GM21515 (cell line): ENCODE data around the gene BASP1.
"Not testable (repeated sequence)": the region's sequence is repeated elsewhere in the genome, so short reads cannot be mapped to it uniquely, and the experiment has no call there.

Experiments used
- ATAC-seq: cut with Tn5 transposase; IDR thresholded peaks from one replicate; pipeline ENCODE4 v1.9.1; 2021; ENCODE audit not compliant: unreplicated experiment

BASP1 gene

DNA sequence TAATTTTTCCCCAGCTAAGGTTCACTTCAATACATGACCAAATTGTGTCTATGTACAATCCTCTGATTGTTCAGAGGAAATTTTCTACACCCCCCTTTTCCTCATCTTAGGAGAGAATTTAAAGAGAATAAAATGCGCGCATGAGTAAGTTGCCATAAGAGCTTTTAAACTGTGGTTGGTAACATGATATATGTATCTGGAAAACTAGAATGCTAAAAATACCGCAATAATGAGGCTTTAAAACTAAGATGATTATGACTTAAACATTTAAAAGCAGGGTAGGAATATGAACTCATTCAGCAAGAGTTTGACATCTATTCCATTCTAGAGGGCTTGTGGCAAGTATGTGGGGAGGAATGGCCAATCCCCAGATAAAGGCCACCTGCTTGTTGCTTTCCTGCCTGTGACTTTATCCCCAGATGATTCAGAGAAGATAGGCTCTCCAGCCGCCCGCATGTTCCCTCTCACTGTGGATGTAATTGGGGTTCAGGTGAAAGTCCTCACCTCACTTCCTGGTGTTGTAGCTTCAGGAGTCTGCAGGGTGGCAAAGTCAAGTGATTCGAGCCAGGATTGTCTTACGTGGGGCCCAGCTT lies 26.5 kb upstream of the BASP1 start:
- no peak for ATAC-seq

DNA sequence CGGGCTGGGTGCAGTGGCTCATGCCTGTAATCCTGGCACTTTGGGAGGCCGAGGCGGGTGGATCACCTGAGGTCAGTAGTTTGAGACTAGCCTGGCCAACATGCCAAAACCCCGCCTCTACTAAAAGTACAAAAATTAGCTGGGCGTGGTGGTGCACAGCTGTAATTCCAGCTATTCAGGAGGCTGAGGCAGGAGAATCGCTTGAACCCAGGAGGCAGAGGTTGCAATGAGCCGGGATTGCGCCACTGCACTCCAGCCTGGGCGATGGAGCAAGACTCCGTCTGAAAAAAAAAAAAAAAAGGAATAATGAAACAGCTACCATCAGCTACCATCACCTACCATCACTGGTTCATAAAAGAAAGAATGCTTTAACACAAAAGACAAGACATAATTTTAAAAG lies 25.9 kb upstream of the BASP1 start:
- ATAC-seq, result not testable (repeated sequence)

DNA sequence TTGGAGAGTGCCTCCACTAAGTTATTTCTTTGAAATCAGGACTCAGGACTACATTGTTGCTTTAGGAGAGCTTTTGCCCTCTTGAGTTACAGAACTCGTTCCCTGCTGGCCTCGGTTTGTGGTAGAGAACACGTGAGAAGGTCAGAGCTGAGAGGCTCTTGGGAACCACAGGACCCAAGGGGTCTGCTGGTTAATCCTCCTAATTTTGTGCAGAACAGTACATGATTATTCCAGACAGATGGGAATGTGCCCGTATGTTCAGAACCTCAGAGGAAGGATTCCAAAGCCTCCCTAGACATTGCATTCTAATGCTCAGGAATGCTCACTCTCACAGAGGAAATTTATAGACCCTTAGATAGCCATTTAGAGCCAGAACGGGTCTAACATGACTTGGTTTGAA lies 25.2 kb upstream of the BASP1 start:
- ATAC-seq, result no peak

DNA sequence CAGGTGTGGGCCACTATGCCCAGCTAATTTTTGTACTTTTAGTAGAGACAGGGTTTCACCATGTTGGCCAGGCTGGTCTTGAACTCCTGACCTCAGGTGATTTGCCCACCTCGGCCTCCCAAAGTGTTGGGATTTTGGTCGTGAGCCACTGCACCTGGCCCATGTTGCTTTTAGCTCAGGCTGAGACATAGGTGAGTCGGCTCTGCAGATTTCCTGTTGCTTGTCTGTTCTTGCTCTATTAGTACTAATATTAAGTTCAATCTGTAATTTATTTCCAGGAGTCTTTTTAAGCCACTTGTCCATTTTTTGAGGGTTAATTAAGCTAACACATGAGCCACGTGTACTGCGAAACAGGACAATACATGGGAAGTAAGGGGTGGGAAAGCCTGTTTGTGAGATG lies 21.4 kb upstream of the BASP1 start:
- no peak for ATAC-seq

DNA sequence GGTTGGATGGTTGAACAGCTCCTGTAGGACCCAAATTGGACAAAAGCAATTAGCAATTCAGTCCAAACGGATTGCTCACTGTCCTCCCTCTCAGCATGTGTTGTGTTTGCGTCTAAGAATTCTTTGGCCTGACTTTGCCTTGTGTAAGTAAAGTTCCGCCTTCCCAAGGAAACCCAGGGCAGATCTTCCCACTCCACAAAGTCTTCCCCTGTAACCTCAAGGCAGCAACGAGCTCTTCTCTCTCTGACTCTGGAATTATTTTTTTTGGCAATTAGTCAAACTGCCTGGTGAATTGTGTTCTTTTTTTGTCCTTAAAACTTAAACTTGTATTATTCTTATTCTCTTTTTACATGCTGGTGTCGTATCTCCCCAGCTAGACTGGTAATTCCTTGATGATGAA lies 20.7 kb upstream of the BASP1 start:
- ATAC-seq, result no peak

DNA sequence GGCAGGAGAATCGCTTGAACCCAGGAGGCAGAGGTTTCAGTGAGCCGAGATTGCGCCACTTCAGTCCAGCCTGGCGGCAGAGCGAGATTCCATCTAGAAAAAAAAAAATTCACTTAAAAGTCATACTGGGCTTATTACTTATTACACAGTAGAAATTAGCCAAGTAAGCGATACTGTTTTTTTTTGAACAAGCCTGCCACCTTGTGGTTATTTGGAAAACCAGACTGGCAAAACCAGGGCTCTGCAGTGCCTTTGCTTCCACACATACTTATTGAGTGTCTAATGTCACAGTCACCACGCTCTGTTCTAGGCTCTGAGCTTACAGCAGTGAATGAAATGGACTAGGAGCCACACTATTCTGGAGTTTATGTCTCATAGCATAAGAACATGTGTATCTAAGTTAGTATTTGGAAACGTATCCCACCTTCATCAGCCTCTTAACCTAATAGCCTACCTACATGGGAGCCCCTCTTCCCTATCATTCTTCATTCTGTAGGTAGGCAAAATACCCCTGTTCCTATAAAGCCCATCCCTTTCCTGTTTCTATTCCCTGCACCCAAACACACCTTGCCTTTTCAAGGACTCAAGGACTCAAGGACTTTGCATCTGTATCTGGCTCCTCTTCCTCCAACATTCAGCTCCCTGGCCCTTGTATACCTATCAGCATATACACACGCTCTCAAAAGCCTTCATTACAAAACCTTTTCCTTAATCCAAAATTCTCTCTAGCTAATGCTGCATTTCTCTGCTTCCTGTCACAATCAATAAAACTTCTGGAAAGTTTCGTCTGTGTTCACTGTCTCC lies 13.9 kb upstream of the BASP1 start:
- peak; percentile 79 for ATAC-seq

DNA sequence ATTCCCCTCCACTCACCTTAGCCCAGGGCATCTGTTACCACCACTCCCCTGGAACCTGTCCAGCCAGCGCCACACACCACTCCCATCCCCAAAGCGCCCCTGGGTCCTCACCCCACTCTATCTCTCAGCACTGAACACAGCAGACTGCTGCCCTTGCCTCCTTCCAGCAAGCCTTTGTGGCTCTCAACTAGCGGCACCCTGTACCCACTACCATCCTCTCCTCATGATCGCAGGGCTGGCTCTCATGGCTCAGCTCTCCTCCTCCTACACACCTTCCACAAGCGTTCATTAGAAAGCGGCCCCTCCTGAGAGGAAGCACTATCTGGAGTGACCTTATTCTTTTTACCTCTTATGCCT lies 13.3 kb upstream of the BASP1 start:
- ATAC-seq, result no peak

DNA sequence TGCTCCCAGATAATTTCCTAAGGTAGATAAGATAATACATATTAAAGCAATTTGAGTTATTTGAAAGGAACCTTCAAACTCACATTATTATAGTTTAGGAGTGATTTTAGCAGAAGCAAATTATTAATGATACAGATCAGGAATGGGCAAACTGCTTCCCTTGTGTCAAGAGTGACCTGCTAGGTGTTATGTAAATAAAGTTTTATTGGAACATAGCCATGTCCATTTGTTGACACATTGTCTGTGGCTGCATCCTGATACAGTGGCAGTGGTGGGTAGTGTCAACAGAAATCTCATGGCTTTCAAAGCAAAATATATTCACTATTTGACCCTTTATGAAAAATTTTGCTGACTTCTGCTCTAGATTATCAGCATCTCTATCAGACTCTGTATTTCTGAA lies 11.4 kb upstream of the BASP1 start:
- ATAC-seq, result no peak

DNA sequence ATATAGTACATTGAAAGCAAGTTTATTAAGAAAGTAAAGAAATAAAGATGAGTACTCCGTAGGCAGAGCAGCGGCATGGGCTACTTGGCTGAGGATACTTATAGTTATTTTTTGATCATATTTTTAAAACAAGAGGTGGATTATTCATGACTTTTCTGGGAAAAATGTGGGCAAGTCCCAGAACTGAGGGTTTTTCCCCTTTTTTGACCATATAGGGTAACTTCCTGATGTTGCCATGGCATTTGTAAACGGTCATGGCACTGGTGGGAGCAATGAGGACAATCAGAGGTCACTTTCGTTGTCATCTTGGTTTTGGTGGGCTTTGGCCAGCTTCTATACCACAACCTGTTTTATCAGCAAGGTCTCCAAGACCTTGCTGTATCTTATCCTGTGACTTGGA lies 5.2 kb upstream of the BASP1 start:
- ATAC-seq, result no peak

DNA sequence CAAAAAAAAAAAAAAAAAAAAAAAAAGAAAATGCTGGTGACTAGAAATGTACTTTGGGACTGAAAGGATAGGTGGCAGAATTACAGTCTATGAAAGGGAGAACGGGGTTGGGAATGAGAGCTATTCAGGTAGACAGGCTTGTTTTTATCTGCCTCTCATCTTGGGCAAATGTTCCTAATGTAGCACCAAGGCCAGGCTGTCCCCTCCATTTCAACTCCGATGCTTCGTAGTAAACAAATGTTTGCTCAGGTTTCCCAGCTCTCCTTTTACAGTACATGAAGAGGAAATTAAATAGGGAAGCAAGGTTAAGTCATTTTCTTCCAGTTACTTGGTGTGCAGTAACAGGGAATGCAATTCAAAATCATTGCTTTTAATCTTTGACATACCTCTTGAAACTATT lies 4.4 kb upstream of the BASP1 start:
- ATAC-seq, result no peak

DNA sequence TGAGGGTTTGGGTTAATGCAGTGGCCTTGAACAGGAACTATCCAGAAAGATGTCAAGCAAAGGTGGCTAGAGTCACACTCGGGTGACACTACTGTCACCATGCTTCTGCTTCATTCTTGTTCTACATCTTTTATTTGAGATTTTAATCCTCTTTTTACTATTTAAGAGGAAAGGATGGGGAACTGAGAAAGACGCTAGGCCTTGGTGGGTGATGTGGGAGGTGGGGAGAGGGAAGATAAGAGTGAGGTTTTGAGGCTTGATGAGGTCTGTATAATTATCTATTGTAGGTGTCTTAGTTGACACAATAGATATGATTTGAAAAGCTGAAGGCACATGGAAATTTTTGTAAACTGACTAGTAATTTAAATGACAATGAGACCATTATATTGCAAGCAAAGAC lies 3.5 kb upstream of the BASP1 start:
- ATAC-seq, result no peak

DNA sequence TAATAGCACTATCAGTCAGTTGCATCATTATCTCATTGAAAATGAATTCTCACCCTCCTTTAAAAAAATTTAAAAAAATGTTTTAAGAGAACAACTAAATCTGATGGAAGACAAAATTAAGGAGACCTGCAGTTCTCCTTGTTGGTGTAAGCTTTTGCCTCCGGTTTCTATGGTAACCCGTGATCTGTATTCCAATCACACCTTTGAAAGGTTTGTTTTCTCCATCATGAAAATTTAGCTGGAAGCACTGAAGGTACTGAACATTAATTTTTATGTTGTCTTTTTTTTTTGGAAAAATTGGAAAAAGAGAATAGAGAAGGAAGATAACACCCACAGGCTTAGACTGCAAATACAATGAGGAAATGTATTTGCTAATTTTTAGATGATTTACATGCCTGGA lies 2.5 kb upstream of the BASP1 start:
- no peak for ATAC-seq

DNA sequence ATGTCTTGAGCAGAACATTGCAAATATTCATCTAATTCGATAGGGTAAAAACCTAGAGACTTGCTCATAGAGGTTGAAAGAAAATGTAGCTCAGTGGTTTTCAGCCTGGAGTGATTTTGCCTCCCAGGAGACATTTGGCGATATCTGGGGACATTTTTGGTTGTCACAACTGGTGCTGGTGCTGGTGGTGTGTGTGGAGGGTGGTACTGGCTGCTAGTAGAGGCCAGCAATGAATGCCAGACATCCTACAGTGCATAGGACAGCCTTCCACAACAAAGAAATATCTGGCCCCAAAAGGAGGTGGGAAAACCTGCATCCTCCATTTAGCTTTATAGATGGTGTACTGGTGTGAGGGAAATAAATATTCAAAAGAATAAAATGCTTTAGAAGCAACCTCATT lies 2.1 kb upstream of the BASP1 start:
- no peak for ATAC-seq

DNA sequence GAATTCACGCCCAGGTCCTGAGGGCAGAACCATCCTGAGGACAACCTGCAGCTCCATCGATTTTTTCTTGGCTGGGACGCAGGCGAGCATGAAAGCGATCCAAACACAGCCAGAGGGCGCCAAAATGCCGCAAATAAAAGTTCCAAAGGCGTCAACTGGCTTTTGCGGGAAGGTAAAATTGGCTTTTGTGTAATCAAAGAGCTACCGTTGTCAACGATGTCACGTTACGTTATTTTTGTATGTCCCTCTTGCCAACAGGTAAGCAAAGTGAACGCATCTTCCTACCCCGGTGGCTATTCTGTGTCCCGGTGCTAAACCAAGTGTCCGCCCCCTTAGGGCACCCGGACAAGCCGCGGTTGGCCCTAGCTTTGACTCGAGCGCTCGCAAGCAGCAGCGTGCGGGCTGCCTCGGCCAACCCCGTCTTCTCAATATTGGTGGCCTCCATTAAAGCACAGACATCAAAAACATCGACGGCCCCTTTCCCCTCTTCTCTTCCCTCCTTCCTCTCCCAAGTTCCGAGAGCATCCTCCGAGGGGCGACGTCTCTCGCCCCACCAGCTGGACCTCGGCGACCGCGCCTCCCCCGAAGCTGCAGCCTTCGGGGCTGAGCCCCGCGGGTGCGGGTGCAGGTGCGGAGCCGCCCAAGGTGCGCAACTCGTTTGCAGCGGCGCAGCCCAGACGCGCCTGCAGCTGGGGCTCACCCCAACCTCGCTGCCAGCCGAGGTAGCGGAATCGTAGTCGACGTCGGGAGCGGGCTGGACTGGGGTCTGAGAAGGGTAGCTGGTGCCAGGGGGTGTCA lies 1.1 kb upstream of the BASP1 start:
- ATAC-seq, result peak; percentile 39

DNA sequence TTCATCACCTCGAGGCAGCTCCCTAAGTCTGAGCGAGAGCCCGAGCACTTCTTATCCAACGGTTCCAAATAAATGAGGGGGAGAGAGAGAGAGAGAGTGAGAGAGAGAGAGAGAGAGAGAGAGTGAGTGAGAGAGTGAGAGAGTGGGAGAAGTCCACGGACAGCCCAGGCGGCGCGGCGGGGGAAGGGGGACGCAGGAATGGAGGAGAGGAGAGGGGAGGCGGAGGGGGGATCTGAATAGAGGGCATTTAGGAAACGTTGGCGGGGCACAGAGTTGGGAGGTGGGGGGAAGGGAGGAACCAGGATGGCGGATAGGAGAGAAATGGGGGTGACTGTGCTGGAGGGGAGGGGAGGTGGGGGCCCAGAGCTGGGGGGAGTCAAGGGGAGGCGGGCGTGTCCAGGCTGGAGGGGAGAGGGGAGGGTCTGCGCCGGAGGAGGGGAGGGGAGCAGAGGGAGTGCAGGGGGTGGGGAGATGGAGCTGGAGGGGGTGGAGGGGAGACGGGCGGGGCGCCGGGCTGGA lies 398 bp upstream of the BASP1 start:
- ATAC-seq, result no peak

DNA sequence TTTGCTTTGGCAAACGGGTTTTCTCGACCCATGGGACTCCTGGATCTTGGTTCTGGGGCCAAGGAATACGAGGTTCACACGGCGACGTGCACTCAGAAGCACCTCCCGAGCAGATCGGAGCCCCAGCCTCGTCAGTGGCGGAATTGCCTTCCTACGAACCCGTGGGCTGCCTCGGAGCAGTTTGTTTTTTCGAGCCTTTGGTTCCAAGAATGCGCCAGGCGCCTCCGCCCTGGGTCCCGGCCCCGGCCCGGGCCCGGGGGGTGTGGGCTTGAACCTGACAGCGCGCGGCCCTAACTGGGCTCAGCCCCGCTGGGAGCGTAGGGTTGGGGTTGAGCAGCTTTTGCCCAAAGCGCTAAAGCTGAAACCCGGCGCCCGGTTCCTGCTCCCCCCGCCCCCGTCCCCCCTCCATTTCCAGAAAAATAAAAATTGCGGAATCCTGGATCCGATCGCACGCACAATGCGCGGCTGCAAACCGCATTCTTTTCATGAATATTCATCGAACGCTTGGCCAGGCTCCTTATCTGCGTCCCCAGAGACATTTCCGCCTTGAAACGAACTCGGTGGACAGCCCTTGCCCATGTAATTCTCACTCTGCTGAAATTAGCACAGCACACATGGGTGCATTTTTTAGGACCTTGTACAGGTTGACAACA lies 1.0 kb downstream of the BASP1 start:
- peak; percentile 25 for ATAC-seq

DNA sequence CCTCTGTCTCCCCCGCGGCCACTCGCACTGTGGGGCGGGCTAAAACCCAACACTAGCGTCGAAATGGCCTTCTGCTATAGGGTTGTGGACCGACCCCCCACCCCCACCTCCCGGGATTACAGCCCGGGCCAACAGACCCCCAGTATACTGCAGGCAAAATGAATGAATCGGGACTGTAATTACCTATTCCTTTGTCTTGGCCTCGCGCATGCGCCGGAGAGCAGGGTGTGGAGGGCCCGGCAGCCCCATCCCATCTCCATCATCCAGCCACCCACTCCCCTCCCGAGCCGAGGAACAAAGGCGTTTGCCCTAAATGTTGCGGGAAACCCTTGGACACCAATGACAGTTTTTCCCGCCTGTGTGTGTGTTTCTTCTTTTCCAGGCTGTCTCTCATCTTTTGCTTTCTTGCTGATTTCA lies 1.6 kb downstream of the BASP1 start:
- peak; percentile 15 for ATAC-seq

DNA sequence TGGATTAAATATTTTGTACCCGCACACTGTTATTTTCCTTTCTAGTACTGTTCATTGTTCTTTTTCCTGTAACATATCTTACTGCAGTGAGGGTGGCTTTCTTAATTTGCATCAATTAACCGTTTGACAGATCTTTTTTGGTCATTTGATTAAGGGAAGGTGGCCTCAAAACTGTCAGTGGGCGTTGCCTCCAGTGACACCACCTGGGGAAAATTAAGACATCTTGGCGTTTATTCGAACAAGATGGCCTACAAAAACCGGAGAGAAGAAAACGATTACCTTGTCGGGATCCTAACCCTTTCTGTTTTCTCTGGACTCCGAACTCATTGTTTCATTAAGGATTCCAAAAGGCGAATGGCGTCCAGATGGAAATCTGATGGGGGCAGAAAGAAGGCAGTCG lies 2.0 kb downstream of the BASP1 start:
- ATAC-seq, result no peak

DNA sequence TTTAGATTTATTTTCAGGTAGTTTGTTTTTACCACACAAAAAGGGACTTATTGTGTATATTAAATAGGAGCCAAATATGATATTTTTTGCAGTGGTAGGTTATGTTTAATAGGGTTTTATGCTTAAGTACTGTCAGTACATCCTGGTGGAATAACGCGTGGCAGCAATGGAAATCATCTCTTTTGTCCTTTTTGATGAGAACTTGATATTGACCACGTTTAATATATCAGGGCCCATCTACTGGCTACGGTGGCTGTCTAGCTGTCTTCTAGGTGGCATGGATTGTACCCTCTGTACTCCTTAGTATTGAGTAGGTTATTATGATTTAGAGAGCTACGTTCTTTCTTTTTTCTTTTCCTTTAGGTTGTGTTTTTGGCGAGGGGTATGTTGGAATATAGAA lies 2.6 kb downstream of the BASP1 start:
- ATAC-seq, result no peak

DNA sequence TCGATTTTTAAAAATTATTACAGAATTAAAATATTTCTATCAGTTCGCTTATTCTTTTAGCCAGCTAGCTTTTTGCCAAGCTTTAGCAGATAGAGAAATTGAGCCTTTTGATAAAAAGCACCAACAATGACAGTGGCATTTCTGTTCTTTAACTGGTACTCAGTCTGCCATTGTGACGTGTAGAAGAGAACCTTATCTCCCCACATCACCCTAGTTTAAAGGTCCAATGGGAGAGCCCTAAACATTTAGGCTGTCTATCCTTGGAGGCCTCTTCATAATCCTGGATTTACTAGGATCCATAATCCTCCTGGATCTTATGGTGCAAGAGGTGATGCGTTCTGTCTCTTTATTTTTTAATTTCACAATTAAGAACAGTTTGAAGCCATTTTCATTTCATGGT lies 3.0 kb downstream of the BASP1 start:
- no peak for ATAC-seq

DNA sequence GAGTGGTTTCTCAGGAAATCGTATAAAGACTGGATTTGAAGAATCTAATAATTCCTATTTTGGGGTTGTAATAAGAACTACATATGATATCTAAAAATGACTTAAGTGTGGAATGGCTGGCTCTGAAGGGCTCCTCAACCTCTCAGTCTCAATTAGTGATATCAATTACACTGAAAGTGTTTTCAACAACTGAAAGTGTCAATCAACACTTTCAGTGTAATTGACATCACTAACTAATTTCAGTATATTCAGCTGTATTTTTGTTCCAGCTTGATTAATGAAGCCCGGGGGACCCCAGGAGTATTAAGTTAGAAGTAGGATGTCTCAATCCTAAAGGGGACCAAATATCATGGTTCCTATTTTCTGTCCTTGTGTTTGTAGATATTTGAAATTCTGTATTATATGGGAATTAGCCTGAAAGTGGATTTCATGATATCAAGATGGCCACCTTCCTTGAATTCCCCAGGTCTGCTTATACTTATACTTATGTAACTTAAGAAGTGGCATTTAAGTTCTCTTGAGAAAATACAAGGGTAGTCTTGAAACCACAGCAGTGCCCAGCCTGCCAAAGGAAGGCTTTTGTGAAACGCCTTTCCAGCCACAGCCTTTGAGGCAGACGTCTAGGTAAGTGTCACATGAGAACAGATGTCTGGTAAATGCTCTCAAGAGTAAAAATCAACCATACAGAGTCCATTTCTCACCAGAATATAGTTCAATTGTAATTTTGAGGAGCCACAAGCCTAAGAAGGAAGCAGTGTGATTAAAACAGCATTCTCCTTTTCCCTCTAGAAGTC lies 4.6 kb downstream of the BASP1 start:
- no peak for ATAC-seq
